ENCODE results near the gene MT1B. TPM values are rescaled to one million over a fixed set of nuclear protein-coding genes. Genes with fewer than 3 reads are reported as not detected.

MT1B gene
- polyA plus RNA-seq, 1 of the 3 experiments (the other 2 are of a cell fraction), result not detected

DNA sequence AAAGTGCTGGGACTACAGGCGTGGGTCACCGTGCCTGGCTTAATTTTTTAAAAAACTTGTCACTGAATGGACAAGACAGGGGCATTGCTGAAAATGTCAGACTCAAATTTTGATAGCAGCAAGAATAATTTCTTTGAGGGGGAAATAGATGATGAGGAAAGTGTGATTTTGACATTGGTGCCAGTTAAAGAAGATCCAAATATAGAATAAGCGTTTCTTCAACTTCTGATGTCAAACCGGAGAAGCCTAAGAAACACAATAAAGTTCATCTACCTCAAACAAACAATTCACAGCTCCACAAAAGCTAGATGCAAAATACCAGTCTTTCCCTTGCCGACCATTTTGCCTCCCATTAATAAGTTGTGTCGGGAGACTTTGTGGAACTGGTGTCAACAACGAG, 35.1 kb downstream of the MT1B start:
- no peaks in the 10 kb centered on the region for H3F3A ChIP-seq (replicated peaks; ENCODE audit: insufficient read depth)
- no peaks in the 10 kb centered on the region for H4K20me1 ChIP-seq (ENCODE audit: insufficient read depth)
- no peak for DNase-seq
- TF ChIP-seq, protein P1, sequence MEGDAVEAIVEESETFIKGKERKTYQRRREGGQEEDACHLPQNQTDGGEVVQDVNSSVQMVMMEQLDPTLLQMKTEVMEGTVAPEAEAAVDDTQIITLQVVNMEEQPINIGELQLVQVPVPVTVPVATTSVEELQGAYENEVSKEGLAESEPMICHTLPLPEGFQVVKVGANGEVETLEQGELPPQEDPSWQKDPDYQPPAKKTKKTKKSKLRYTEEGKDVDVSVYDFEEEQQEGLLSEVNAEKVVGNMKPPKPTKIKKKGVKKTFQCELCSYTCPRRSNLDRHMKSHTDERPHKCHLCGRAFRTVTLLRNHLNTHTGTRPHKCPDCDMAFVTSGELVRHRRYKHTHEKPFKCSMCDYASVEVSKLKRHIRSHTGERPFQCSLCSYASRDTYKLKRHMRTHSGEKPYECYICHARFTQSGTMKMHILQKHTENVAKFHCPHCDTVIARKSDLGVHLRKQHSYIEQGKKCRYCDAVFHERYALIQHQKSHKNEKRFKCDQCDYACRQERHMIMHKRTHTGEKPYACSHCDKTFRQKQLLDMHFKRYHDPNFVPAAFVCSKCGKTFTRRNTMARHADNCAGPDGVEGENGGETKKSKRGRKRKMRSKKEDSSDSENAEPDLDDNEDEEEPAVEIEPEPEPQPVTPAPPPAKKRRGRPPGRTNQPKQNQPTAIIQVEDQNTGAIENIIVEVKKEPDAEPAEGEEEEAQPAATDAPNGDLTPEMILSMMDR (IDR thresholded peaks at IDR 0.05), result no peak
- no peak for TF ChIP-seq EZH2phosphoT487 (IDR thresholded peaks at IDR 0.05; ENCODE audit: borderline replicate concordance, low read depth)
- no peak for TF ChIP-seq RCOR1 (IDR thresholded peaks at IDR 0.05; ENCODE audit: low read length)
- no peak for TF ChIP-seq RAD21 (IDR thresholded peaks at IDR 0.05; ENCODE audit: low read length)
- TF ChIP-seq, protein P2, sequence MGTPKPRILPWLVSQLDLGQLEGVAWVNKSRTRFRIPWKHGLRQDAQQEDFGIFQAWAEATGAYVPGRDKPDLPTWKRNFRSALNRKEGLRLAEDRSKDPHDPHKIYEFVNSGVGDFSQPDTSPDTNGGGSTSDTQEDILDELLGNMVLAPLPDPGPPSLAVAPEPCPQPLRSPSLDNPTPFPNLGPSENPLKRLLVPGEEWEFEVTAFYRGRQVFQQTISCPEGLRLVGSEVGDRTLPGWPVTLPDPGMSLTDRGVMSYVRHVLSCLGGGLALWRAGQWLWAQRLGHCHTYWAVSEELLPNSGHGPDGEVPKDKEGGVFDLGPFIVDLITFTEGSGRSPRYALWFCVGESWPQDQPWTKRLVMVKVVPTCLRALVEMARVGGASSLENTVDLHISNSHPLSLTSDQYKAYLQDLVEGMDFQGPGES (IDR thresholded peaks at IDR 0.05; ENCODE audit: low read depth, low read length), result no peak
- TF ChIP-seq, protein P3, sequence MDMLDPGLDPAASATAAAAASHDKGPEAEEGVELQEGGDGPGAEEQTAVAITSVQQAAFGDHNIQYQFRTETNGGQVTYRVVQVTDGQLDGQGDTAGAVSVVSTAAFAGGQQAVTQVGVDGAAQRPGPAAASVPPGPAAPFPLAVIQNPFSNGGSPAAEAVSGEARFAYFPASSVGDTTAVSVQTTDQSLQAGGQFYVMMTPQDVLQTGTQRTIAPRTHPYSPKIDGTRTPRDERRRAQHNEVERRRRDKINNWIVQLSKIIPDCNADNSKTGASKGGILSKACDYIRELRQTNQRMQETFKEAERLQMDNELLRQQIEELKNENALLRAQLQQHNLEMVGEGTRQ (IDR thresholded peaks at IDR 0.05; ENCODE audit: borderline replicate concordance, low read depth, low read length), result no peak
- H3K4me1 ChIP-seq (ENCODE audit: control insufficient read depth in 1 of 2, insufficient read depth in 2 of 2, low read depth in 1 of 2, low read length in 1 of 2), result peaks cover 0 to 21% of the 10 kb centered on the region in 2 experiments; a peak in 2 of 4 replicates
- no peak overlapping the region for H2AFZ ChIP-seq (ENCODE audit: low read depth)
- H3K36me3 ChIP-seq (replicated peaks in 1 of 2; ENCODE audit: control insufficient read depth in 1 of 2, insufficient read depth in 2 of 2, low read length in 1 of 2), result no peaks in the 10 kb centered on the region
- POLR2A ChIA-PET, result no interaction called here
- no peaks in the 10 kb centered on the region for H3K9me2 ChIP-seq
- CTCF ChIA-PET, result interaction anchor here (6.1 kb wide), 1 partner anchor 15 kb away, joined by 41 read pairs; no protein-coding TSS in a partner anchor
- no peak overlapping the region for H3K4me2 ChIP-seq
- H3K4me3 ChIP-seq (ENCODE audit: low read depth in 2 of 2, low read length in 1 of 2), result no peak overlapping the region
- peaks cover 9% of the 10 kb centered on the region; the same call in 1 of the 2 replicates for H3K79me2 ChIP-seq (ENCODE audit: insufficient read depth)
- no peaks in the 10 kb centered on the region for H3K27me3 ChIP-seq (ENCODE audit: insufficient read depth)
- H3K9me3 ChIP-seq, result no peaks in the 10 kb centered on the region
- no peak overlapping the region for H3K9ac ChIP-seq
- no peak overlapping the region for H3K27ac ChIP-seq (ENCODE audit: low read depth in 2 of 2, low read length in 1 of 2)
- WGBS (ENCODE audit: low lambda C conversion rate), result 84% methylated on average over 7 of the region's 7 CpGs

DNA sequence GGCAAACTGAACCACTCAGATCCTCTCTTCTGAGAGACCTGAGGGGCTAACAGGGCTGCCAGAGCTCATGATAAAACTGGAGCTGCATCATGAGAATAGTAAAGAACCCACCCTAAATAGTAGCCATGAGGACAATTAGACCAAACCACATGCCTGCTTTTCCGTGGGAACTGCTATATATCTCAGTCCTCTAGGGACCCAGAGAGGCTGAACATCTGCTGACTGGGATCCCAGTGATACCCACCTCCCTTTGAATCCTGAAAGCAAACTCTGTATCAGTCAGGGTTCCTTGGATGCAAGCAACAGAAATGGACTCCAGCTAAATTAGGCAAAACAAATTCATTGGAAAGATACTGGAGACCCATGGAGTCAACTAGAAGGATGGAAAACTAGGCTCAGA, 37.1 kb downstream of the MT1B start:
- Histone ChIP-seq H4K20me1 (ENCODE audit: insufficient read depth) (no peaks in the 10 kb centered on the region), H3K4me1 (ENCODE audit: control insufficient read depth in 1 of 2, insufficient read depth in 2 of 2, low read depth in 1 of 2, low read length in 1 of 2) (peaks cover 0 to 6% of the 10 kb centered on the region in 2 experiments; a peak in 1 of 4 replicates), H3F3A (replicated peaks; ENCODE audit: insufficient read depth) (no peaks in the 10 kb centered on the region), H3K27ac (ENCODE audit: low read depth in 2 of 2, low read length in 1 of 2) (no peak overlapping the region), H3K9me2 (no peaks in the 10 kb centered on the region), H3K79me2 (ENCODE audit: insufficient read depth) (no peaks in the 10 kb centered on the region), H3K27me3 (ENCODE audit: insufficient read depth) (no peaks in the 10 kb centered on the region), H3K9me3 (no peaks in the 10 kb centered on the region), H2AFZ (ENCODE audit: low read depth) (no peak overlapping the region), H3K36me3 (replicated peaks in 1 of 2; ENCODE audit: control insufficient read depth in 1 of 2, insufficient read depth in 2 of 2, low read length in 1 of 2) (no peaks in the 10 kb centered on the region), H3K4me3 (ENCODE audit: low read depth in 2 of 2, low read length in 1 of 2) (no peak overlapping the region), H3K4me2 (no peak overlapping the region), H3K9ac (no peak overlapping the region)
- CTCF ChIA-PET, result interaction anchor here (1.2 to 1.6 kb wide), 4 partner anchors 10 to 87 kb away, joined by 3 to 7 read pairs (median 4); partner anchors contain the start of gene MT1H
- POLR2A ChIA-PET, result no interaction called here
- TF ChIP-seq FOXJ3 (CRISPR knock-in tag; IDR thresholded peaks at IDR 0.05) (no peak), JUND (IDR thresholded peaks at IDR 0.05) (no peak), ELF1 (IDR thresholded peaks at IDR 0.05) (no peak), EP300 (IDR thresholded peaks at IDR 0.05; ENCODE audit: borderline replicate concordance in 1 of 2, low read depth in 1 of 2, low read length in 1 of 2) (no peak), SIN3A (IDR thresholded peaks at IDR 0.05; ENCODE audit: borderline replicate concordance, low read depth, low read length) (no peak), RCOR1 (IDR thresholded peaks at IDR 0.05; ENCODE audit: low read length) (no peak), NFIC (IDR thresholded peaks at IDR 0.05; ENCODE audit: borderline replicate concordance) (no peak), POLR2AphosphoS5 (IDR thresholded peaks at IDR 0.05; ENCODE audit: low read depth, low read length) (no peak), CHD2 (IDR thresholded peaks at IDR 0.05; ENCODE audit: low read length, partially characterized antibody) (no peak), GATA2 (CRISPR knock-in tag; IDR thresholded peaks at IDR 0.05) (no peak), TAF1 (IDR thresholded peaks at IDR 0.05; ENCODE audit: borderline replicate concordance, low read depth, low read length) (no peak)
- TF ChIP-seq, protein P4, sequence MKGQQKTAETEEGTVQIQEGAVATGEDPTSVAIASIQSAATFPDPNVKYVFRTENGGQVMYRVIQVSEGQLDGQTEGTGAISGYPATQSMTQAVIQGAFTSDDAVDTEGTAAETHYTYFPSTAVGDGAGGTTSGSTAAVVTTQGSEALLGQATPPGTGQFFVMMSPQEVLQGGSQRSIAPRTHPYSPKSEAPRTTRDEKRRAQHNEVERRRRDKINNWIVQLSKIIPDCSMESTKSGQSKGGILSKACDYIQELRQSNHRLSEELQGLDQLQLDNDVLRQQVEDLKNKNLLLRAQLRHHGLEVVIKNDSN (IDR thresholded peaks at IDR 0.05; ENCODE audit: borderline replicate concordance, low read depth), result no peak
- WGBS (ENCODE audit: low lambda C conversion rate), result 60% methylated on average over 1 of the region's 1 CpG
- no peak for DNase-seq
